Measurements from ENCODE around the gene MRPL10. TPM values are rescaled to one million over a fixed set of nuclear protein-coding genes. Genes with fewer than 3 reads are reported as not detected.

MRPL10 gene
- total RNA-seq, 1 experiment from 2014 or later = 112 TPM

- Histone ChIP-seq H3K9ac (ENCODE audit: low read length) (no peak overlapping the region), H3K4me3 (replicated peaks in 1 of 2; ENCODE audit: low read depth in 1 of 2, low read length in 2 of 2) (no peak overlapping the region), H3K79me2 (ENCODE audit: insufficient read depth, low read length) (no peaks in the 10 kb centered on the region), H4K20me1 (ENCODE audit: insufficient read depth) (no peaks in the 10 kb centered on the region), H3K36me3 (ENCODE audit: control insufficient read depth in 1 of 2, insufficient read depth in 2 of 2, low read length in 2 of 2) (no peaks in the 10 kb centered on the region), H3K4me2 (ENCODE audit: low read length) (no peak overlapping the region), H3K27ac (ENCODE audit: low read depth, low read length) (no peak overlapping the region), H2AFZ (ENCODE audit: low read depth, low read length, poor library complexity, severe bottlenecking) (no peak overlapping the region), H3K9me2 (ENCODE audit: insufficient read depth) (no peaks in the 10 kb centered on the region), H3K9me3 (ENCODE audit: control insufficient read depth in 1 of 2, insufficient read depth in 1 of 2, low read depth in 1 of 2, low read length in 2 of 2) (no peaks in the 10 kb centered on the region), H3K27me3 (ENCODE audit: insufficient read depth, low read length) (peaks cover 11% of the 10 kb centered on the region; the same call in 1 of the 2 replicates), H3K4me1 (ENCODE audit: control insufficient read depth in 1 of 2, insufficient read depth in 2 of 2, low read length in 2 of 2) (no peaks in the 10 kb centered on the region)
- POLR2A ChIA-PET = interaction anchor here (0.6 kb wide), 1 partner anchor 16 kb away, joined by 3 read pairs; no protein-coding TSS in a partner anchor
- RAD21 ChIA-PET (ENCODE audit: low non-redundant PET in 1 of 2, low total read pairs in 2 of 2, uncharacterized antibody in 2 of 2, unreplicated experiment in 2 of 2) = no interaction called here
- ATAC-seq (no peak), DNase-seq (ENCODE audit: low read depth, low spot score) (no peak)
- TF ChIP-seq ZNF274 (IDR thresholded peaks at IDR 0.05; ENCODE audit: low read depth, low read length) = no peak
- TF ChIP-seq ATF3 (IDR thresholded peaks at IDR 0.05) = no peak
- no peak for TF ChIP-seq FOSL1 (IDR thresholded peaks at IDR 0.05; ENCODE audit: low read depth)
- no peak for TF ChIP-seq EZH2 (IDR thresholded peaks at IDR 0.05)
- TF ChIP-seq JUND (IDR thresholded peaks at IDR 0.05) = no peak
- TF ChIP-seq REST (IDR thresholded peaks at IDR 0.05; ENCODE audit: low read depth) = no peak
- TF ChIP-seq CBX3 (IDR thresholded peaks at IDR 0.05; ENCODE audit: low read depth) = no peak
- no peak for TF ChIP-seq SIN3A (IDR thresholded peaks at IDR 0.05; ENCODE audit: low read depth)
- CTCF ChIA-PET = interaction anchor here (0.9 to 1.4 kb wide), 8 partner anchors 15 to 217 kb away, joined by 3 to 5 read pairs (median 3); partner anchors contain the start of genes CDK5RAP3 and TBKBP1
- BruUV-seq (replicated peaks) = no TSS peak
- intact Hi-C loops (cut with micrococcal nuclease) = loop anchor here (5.0 kb wide), 1 partner anchor 69 kb away; the partner anchor contains the start of gene TBX21
Observed at GRCh38 chr17:47801176-47801765, 30.1 kb downstream of the MRPL10 start.

Measured in HCT116 (cell line).